ENCODE measurements around the gene CPOX. TPM values are rescaled to one million over a fixed set of nuclear protein-coding genes. Genes with fewer than 3 reads are reported as not detected.

Gene CPOX
- total and polyA plus RNA-seq, 10 of the 15 experiments (the other 5 are each of a cell fraction or from before 2014, with no cell fraction given), result 40.7 to 72.6 (median 64.5) TPM

DNA sequence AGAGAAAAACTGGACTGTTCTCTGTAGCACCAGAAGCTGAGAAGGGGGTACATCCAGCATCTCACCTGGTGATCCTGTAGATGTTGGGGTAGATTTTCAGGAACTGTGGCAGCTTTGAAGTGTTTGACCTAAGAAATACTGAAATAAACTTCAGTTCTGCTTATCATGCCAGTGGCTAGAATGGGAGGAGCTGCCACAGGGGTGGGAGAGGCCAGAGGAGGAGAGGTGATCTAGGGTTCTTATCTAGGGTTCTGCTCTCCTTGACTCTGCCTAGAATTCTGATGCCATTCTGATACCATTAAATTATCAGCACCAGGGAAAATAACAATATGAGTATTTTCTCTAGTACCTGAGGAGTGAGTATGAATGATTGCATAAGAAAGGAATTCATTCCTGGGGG, 10.2 kb upstream of the CPOX start:
- DNase-seq (ENCODE audit: low read depth, low spot score) (no peak), ATAC-seq (no peak), FAIRE-seq (no peak)
- Histone ChIP-seq H3K27ac (ENCODE audit: control insufficient read depth, insufficient read depth) (no peak overlapping the region), H3K4me1 (ENCODE audit: control insufficient read depth, insufficient read depth, low read length) (peaks cover 9% of the 10 kb centered on the region), H4K20me1 (ENCODE audit: control insufficient read depth, insufficient read depth) (no peaks in the 10 kb centered on the region), H3K9ac (ENCODE audit: control insufficient read depth, insufficient read depth, low read length) (no peak overlapping the region), H3K36me3 (ENCODE audit: control insufficient read depth in 2 of 2, insufficient read depth in 2 of 2, low read length in 1 of 2) (no peaks in the 10 kb centered on the region), H3K4me3 (no peak overlapping the region), H3K79me2 (ENCODE audit: control insufficient read depth, insufficient read depth, low read length) (no peaks in the 10 kb centered on the region), H2AFZ (ENCODE audit: control insufficient read depth, low read depth, low read length) (no peak overlapping the region), H3K27me3 (replicated peaks in 1 of 2; ENCODE audit: control insufficient read depth in 2 of 2, insufficient read depth in 2 of 2, low read length in 1 of 2) (no peaks in the 10 kb centered on the region), H3K4me2 (ENCODE audit: control insufficient read depth, insufficient read depth) (no peak overlapping the region), H3K9me3 (replicated peaks; ENCODE audit: control insufficient read depth, insufficient read depth, low read length) (peaks cover 2% of the 10 kb centered on the region; the same call in 2 of the 3 replicates)
- BruUV-seq (replicated peaks), result no TSS peak
- TF ChIP-seq SMARCA5 (IDR thresholded peaks at IDR 0.05) (no peak), SKIL (IDR thresholded peaks at IDR 0.05; ENCODE audit: low read depth, poor library complexity, severe bottlenecking) (no peak), SMAD1 (IDR thresholded peaks at IDR 0.05; ENCODE audit: low read depth, partially characterized antibody) (no peak), NFXL1 (IDR thresholded peaks at IDR 0.05; ENCODE audit: borderline replicate concordance) (no peak)
- POLR2A ChIA-PET, result interaction anchor here (1.9 kb wide), 1 partner anchor 207 kb away, joined by 5 read pairs; no protein-coding TSS in a partner anchor
- in situ Hi-C loops (cut with MboI) (loop anchor here (5.0 to 25.0 kb wide), 2 partner anchors 209 to 1159 kb away; no protein-coding TSS in a partner anchor), intact Hi-C loops (cut with micrococcal nuclease; ENCODE audit: unreplicated experiment) (loop anchor here (2.0 to 5.0 kb wide), 2 partner anchors 101 to 389 kb away; no protein-coding TSS in a partner anchor)
- CTCF ChIA-PET, result interaction anchor here (0.9 to 8.3 kb wide), 17 partner anchors 9 to 570 kb away, joined by 3 to 373 read pairs (median 22); partner anchors contain the start of gene ST3GAL6
- RAD21 ChIA-PET (ENCODE audit: unreplicated experiment), result interaction anchor here (0.7 to 7.9 kb wide), 13 partner anchors 9 to 1524 kb away, joined by 3 to 224 read pairs (median 14); partner anchors contain the start of gene CPOX
- SMC1A ChIA-PET (ENCODE audit: uncharacterized antibody, unreplicated experiment), result interaction anchor here (0.8 to 16.9 kb wide), 17 partner anchors 9 to 274 kb away, joined by 3 to 408 read pairs (median 8); no protein-coding TSS in a partner anchor

Data from GM12878 (cell line).